Liver (tissue), 9 donors: Measurements from ENCODE around the gene FMO3. TPM values are rescaled to one million over a fixed set of nuclear protein-coding genes. Genes with fewer than 3 reads are reported as not detected.

Experiments used
- DNase-seq: peaks from one replicate; pipeline ENCODE4 v3.0.0-alpha.2; 2017; ENCODE audit warnings: low spot score
- H3K27ac ChIP-seq, 2 donors: one replicate each; pipeline ENCODE4 v1.7.0; 2013; ENCODE audit warnings: inconsistent platforms in 2 of 2, low read length in 2 of 2, control low read depth in 1 of 2, low read depth in 1 of 2, mild to moderate bottlenecking in 1 of 2
- H3K27me3 ChIP-seq, 4 donors: one replicate each; pipeline versions ENCODE4 v1.6.1 to v1.7.0; 2013; ENCODE audit warnings: low read length in 3 of 4, inconsistent platforms in 1 of 4, mild to moderate bottlenecking in 1 of 4, moderate library complexity in 1 of 4; ENCODE audit not compliant: control insufficient read depth in 4 of 4, insufficient read depth in 4 of 4
- H3K36me3 ChIP-seq, 4 donors: one replicate each; pipeline versions ENCODE4 v1.6.1 to v1.7.0; 2013; ENCODE audit warnings: low read length in 3 of 4, mild to moderate bottlenecking in 3 of 4, low read depth in 1 of 4, moderate library complexity in 1 of 4; ENCODE audit not compliant: control insufficient read depth in 4 of 4, insufficient read depth in 3 of 4
- H3K4me1 ChIP-seq, 4 donors: one replicate each; pipeline versions ENCODE4 v1.6.1 to v1.7.0; 2013; ENCODE audit warnings: low read length in 3 of 4, mild to moderate bottlenecking in 3 of 4, moderate library complexity in 1 of 4; ENCODE audit not compliant: control insufficient read depth in 4 of 4, insufficient read depth in 4 of 4
- H3K4me3 ChIP-seq, 3 donors: one replicate each; pipeline versions ENCODE4 v1.6.1 to v1.7.0; 2013; ENCODE audit warnings: low read length in 3 of 3, control low read depth in 1 of 3, low read depth in 1 of 3, mild to moderate bottlenecking in 1 of 3
- H3K9ac ChIP-seq, 2 donors: one replicate each; pipeline ENCODE4 v1.7.0; 2013; ENCODE audit warnings: low read length in 2 of 2, mild to moderate bottlenecking in 2 of 2, moderate library complexity in 2 of 2, control low read depth in 1 of 2, low read depth in 1 of 2
- H3K9me3 ChIP-seq, 4 donors: one replicate each; pipeline versions ENCODE4 v1.6.1 to v1.7.0; 2013; ENCODE audit warnings: low read length in 3 of 4; ENCODE audit not compliant: control insufficient read depth in 4 of 4
- ATF3 ChIP-seq: IDR thresholded peaks from 2 replicates; pipeline ENCODE4 v1.6.1; 2016; ENCODE audit warnings: antibody characterized with exemption
- CTCF ChIP-seq: fragments of 150-350 bp; IDR thresholded peaks from 2 replicates; pipeline ENCODE4 v1.5.1; 2017; ENCODE audit warnings: improper control_type of control experiment, low read depth, low read length; ENCODE audit not compliant: missing input control
- EGR1 ChIP-seq, 2 donors: IDR thresholded peaks; 2 replicates each; pipeline ENCODE4 v1.6.1; 2016 to 2018; ENCODE audit warnings: antibody characterized with exemption in 2 of 2, low read depth in 2 of 2
- FOXA1 ChIP-seq: IDR thresholded peaks from 2 replicates; pipeline ENCODE4 v1.6.1; 2016; ENCODE audit warnings: antibody characterized with exemption
- GABPA ChIP-seq, 2 donors: IDR thresholded peaks in 1 of 2; conservative IDR thresholded peaks in 1 of 2; 2 replicates each; pipeline ENCODE4 v1.6.1; 2016; ENCODE audit warnings: antibody characterized with exemption in 2 of 2, mild to moderate bottlenecking in 1 of 2, moderate library complexity in 1 of 2
- HNF4A ChIP-seq, 2 donors: conservative IDR thresholded peaks; 2 replicates each; pipeline ENCODE4 v1.6.1; 2016; ENCODE audit warnings: antibody characterized with exemption in 2 of 2, mild to moderate bottlenecking in 2 of 2
- HNF4G ChIP-seq: IDR thresholded peaks from 2 replicates; pipeline ENCODE4 v1.6.1; 2016; ENCODE audit warnings: antibody characterized with exemption
- JUND ChIP-seq, 2 donors: IDR thresholded peaks; 2 replicates each; pipeline ENCODE4 v1.6.1; 2016; ENCODE audit warnings: antibody characterized with exemption in 2 of 2
- MAX ChIP-seq: IDR thresholded peaks from 2 replicates; pipeline ENCODE4 v1.6.1; 2016; ENCODE audit warnings: antibody characterized with exemption
- NR2F2 ChIP-seq: IDR thresholded peaks from 2 replicates; pipeline ENCODE4 v1.6.1; 2016; ENCODE audit warnings: antibody characterized with exemption
- RAD21 ChIP-seq, 2 donors: IDR thresholded peaks; 2 replicates each; pipeline ENCODE4 v1.6.1; 2016; ENCODE audit warnings: antibody characterized with exemption in 2 of 2, mild to moderate bottlenecking in 2 of 2
- REST ChIP-seq: IDR thresholded peaks from 2 replicates; pipeline ENCODE4 v1.6.1; 2016; ENCODE audit warnings: antibody characterized with exemption, mild to moderate bottlenecking
- RXRA ChIP-seq, 2 donors: IDR thresholded peaks; 2 replicates each; pipeline ENCODE4 v1.6.1; 2017 to 2018; ENCODE audit warnings: antibody characterized with exemption in 2 of 2, mild to moderate bottlenecking in 1 of 2
- SP1 ChIP-seq: IDR thresholded peaks from 2 replicates; pipeline ENCODE4 v1.6.1; 2018; ENCODE audit warnings: antibody characterized with exemption, mild to moderate bottlenecking
- TAF1 ChIP-seq: conservative IDR thresholded peaks from 2 replicates; pipeline ENCODE4 v1.6.1; 2016; ENCODE audit warnings: antibody characterized with exemption, mild to moderate bottlenecking
- ZBTB33 ChIP-seq: IDR thresholded peaks from 2 replicates; pipeline ENCODE4 v1.6.1; 2016; ENCODE audit warnings: antibody characterized with exemption
- WGBS: extraction: QIAGEN DNeasy Blood & Tissue Kit; methylation state at CpG from one replicate; pipeline ENCODE4 v1.1.7; 2013; 5-methylcytosine and 5-hydroxymethylcytosine counted together
- polyA plus RNA-seq, 2 donors: library from polyadenylated mRNA; stranded (reverse) in 1 of 2; unstranded in 1 of 2; fragments of 200-250 nt in 1 of 2; fragments of >200 nt in 1 of 2; fragmentation: Nextera tagmentation in 1 of 2; extraction: Ambion mirVana in 1 of 2; gene quantifications; one replicate each; pipeline versions ENCODE4 v1.2.1 to v1.2.3, GENCODE V29; 2013 to 2015
- total RNA-seq, 2 donors: library from RNA; depleted of rRNA; stranded (reverse); fragments of >200 nt; gene quantifications; one replicate each; pipeline ENCODE4 v1.2.3, GENCODE V29; 2014
- donor health status: healthy.
- donor health status: healthy.
- donor health status: healthy.
- donor health status: healthy.
- donor health status: healthy.

Gene FMO3
- total and polyA plus RNA-seq, 4 donors, result 11.1 to 276 (median 123) TPM

- Histone ChIP-seq H3K9ac (no peak overlapping the region), H3K27me3 (no peaks in the 10 kb centered on the region), H3K27ac (no peak overlapping the region), H3K4me3 (no peak overlapping the region), H3K36me3 (no peaks in the 10 kb centered on the region), H3K4me1 (no peaks in the 10 kb centered on the region), H3K9me3 (no peaks in the 10 kb centered on the region)
- 75% methylated on average over 2 of the region's 2 CpGs for WGBS
- no peak for TF ChIP-seq SP1
- no peak for TF ChIP-seq CTCF
- TF ChIP-seq FOXA1, result no peak
- TF ChIP-seq TAF1, result no peak
- no peak for TF ChIP-seq RXRA (IDR thresholded peaks at IDR 0.05)
- no peak for TF ChIP-seq NR2F2
- no peak for TF ChIP-seq ZBTB33
- no peak for TF ChIP-seq ATF3
- TF ChIP-seq RAD21 (IDR thresholded peaks at IDR 0.05), result no peak
- no peak for TF ChIP-seq HNF4G
- TF ChIP-seq GABPA (IDR thresholded peaks at IDR 0.05 in 1 of 2, conservative IDR thresholded peaks at IDR 0.05 in 1 of 2), result no peak
- DNase-seq, result no peak
Observed at GRCh38 chr1:171061425-171062143, 29.1 kb upstream of the FMO3 start.

- 93% methylated on average over 4 of the region's 4 CpGs for WGBS
- Histone ChIP-seq H3K36me3 (no peaks in the 10 kb centered on the region), H3K4me1 (no peaks in the 10 kb centered on the region), H3K9me3 (no peaks in the 10 kb centered on the region), H3K27ac (no peak overlapping the region), H3K27me3 (no peaks in the 10 kb centered on the region), H3K9ac (no peak overlapping the region), H3K4me3 (no peak overlapping the region)
- no peak for DNase-seq
- no peak for TF ChIP-seq HNF4G
Observed at GRCh38 chr1:171062902-171063301, 27.8 kb upstream of the FMO3 start.

GRCh38 chr1:171075041-171075440 lies 15.7 kb upstream of the FMO3 start:
- H3K9me3 ChIP-seq, result no peaks in the 10 kb centered on the region
- H3K27ac ChIP-seq, result no peak overlapping the region
- H3K36me3 ChIP-seq, result no peaks in the 10 kb centered on the region
- WGBS, result 74% methylated on average over 3 of the region's 3 CpGs
- no peak overlapping the region for H3K4me3 ChIP-seq
- H3K27me3 ChIP-seq, result no peaks in the 10 kb centered on the region
- TF ChIP-seq REST (no peak), TAF1 (no peak), RXRA (IDR thresholded peaks at IDR 0.05) (no peak), RAD21 (IDR thresholded peaks at IDR 0.05) (no peak), NR2F2 (no peak), HNF4A (conservative IDR thresholded peaks at IDR 0.05) (no peak), SP1 (no peak), MAX (no peak), ZBTB33 (no peak), EGR1 (IDR thresholded peaks at IDR 0.05; ENCODE audit: low read depth in 2 of 2) (no peak), JUND (IDR thresholded peaks at IDR 0.05) (no peak), FOXA1 (no peak)
- no peak for DNase-seq
- H3K4me1 ChIP-seq, result no peaks in the 10 kb centered on the region
- no peak overlapping the region for H3K9ac ChIP-seq
